Heart right ventricle (tissue), 16 donors: Measurements from ENCODE around the gene SERPINB5. TPM values are rescaled to one million over a fixed set of nuclear protein-coding genes. Genes with fewer than 3 reads are reported as not detected.

Source experiments
- ATAC-seq, 8 donors: fragments of 200-7000 bp; cut with Tn5 transposase; one replicate each; pipeline ENCODE4 v1.9.1; 2020; ENCODE audit warnings: mild to moderate bottlenecking in 8 of 8, moderate library complexity in 8 of 8, moderate number of reproducible peaks in 1 of 8
- DNase-seq, 2 donors: peaks; one replicate each; pipeline ENCODE4 v3.0.0-alpha.2; 2020
- H3K27ac ChIP-seq, 10 donors: fragments of 200-600 bp; sonication (generic) in 2 of 10; one replicate each; pipeline versions ENCODE4 v1.5.0 to v1.8.0; 2020 to 2022; ENCODE audit warnings: mild to moderate bottlenecking in 3 of 10
- H3K27me3 ChIP-seq, 7 donors: fragments of 200-600 bp; one replicate each; pipeline ENCODE4 v1.8.0; 2021 to 2022; ENCODE audit warnings: mild to moderate bottlenecking in 2 of 7
- H3K36me3 ChIP-seq, 9 donors: fragments of 200-600 bp; sonication (generic) in 1 of 9; one replicate each; pipeline versions ENCODE4 v1.5.0 to v1.8.0; 2020 to 2022; ENCODE audit warnings: mild to moderate bottlenecking in 2 of 9
- H3K4me1 ChIP-seq, 9 donors: fragments of 200-600 bp; sonication (generic) in 1 of 9; one replicate each; pipeline versions ENCODE4 v1.5.0 to v1.8.0; 2020 to 2022; ENCODE audit warnings: mild to moderate bottlenecking in 4 of 9
- H3K4me3 ChIP-seq, 10 donors: fragments of 200-600 bp; sonication (generic) in 2 of 10; one replicate each; pipeline versions ENCODE4 v1.5.0 to v1.8.0; 2020 to 2022; ENCODE audit warnings: mild to moderate bottlenecking in 7 of 10, moderate library complexity in 2 of 10
- H3K9me3 ChIP-seq, 11 donors: fragments of 200-600 bp in 10 of 11; sonication (generic) in 2 of 11; one replicate each; pipeline versions ENCODE4 v1.5.0 to v1.8.0; 2013 to 2022; ENCODE audit warnings: mild to moderate bottlenecking in 2 of 11, control low read depth in 1 of 11, moderate library complexity in 1 of 11
- WGBS, 2 donors: extraction: QIAGEN DNeasy Blood & Tissue Kit; methylation state at CpG; one replicate each; pipeline ENCODE4 v1.1.7; 2013; ENCODE audit warnings: inconsistent platforms in 1 of 2; 5-methylcytosine and 5-hydroxymethylcytosine counted together
- intact Hi-C, 10 donors: fragments of 100-400 bp; cut with DNase I; formaldehyde crosslinking; loops; one replicate each; pipeline versions ENCODE4 v1.11.1 to v1.14.2; 2022
- polyA plus RNA-seq, 2 donors: library from polyadenylated mRNA; stranded (reverse); fragments of 200-250 nt; gene quantifications; one replicate each; pipeline ENCODE4 v1.2.3, GENCODE V29; 2013
- total RNA-seq, 10 donors: library from RNA; stranded (reverse); fragmentation: NEBNext Ultra II Directional in 3 of 10; extraction: Animal tissue kit (Norgen Biotek cat#: 25700) in 3 of 10; gene quantifications; one replicate each; pipeline versions ENCODE4 v1.2.1 to v1.2.4, GENCODE V29; 2021 to 2023
- TF ChIP-seq, protein P1 (sequence below), 9 donors: fragments of 200-600 bp; sonication (generic) in 2 of 9; IDR thresholded peaks; one replicate each; pipeline versions ENCODE4 v1.5.0 to v1.8.0; 2021 to 2022; ENCODE audit warnings: antibody characterized with exemption in 9 of 9, mild to moderate bottlenecking in 5 of 9, moderate library complexity in 1 of 9
- donor health status: Arrhythmogenic right ventricular cardiomyopathy.
- donor health status: ischemic (EF 13 %, LVEDD 7.1; RV severe dilation, severe dysfunction).
- donor health status: healthy with polysubstance abuse.
- donor health status: DM: no; HTN: yes; CAD: no.
- donor health status: DM: no; HTN: no; CAD: no.
- donor health status: ischemic (EF 25% LVEDD 6.9; RV normal size, moderate dysfunction).
- donor health status: ischemic (EF 25% LVEDD 5.7; RV mildly dilated, moderate dysfunction).
- donor health status: healthy.
- donor health status: DM: yes; HTN: yes; CAD: no.
- donor health status: Ischemic cardiomyopathy.
- donor health status: ischemic (EF 35%, LVEDD 5.7; RV mildly dilated, moderate dysfunction).
- donor health status: nonischemic (EF 11% LVEDD 7.7; RV severe dilation, severe dysfunction).
- donor health status: DM: yes; HTN: yes; CAD: no.
- donor health status: PGD.
- donor health status: ischemic (EF 29% LVEDD 5.4; RV normal size, mild dysfunction).
- donor health status: nonischemic (EF 23%, LVEDD 6.1; RV moderate dilation, normal function).

The SERPINB5 gene
- total and polyA plus RNA-seq, 12 donors = 0.03 TPM; not detected in 11

DNA sequence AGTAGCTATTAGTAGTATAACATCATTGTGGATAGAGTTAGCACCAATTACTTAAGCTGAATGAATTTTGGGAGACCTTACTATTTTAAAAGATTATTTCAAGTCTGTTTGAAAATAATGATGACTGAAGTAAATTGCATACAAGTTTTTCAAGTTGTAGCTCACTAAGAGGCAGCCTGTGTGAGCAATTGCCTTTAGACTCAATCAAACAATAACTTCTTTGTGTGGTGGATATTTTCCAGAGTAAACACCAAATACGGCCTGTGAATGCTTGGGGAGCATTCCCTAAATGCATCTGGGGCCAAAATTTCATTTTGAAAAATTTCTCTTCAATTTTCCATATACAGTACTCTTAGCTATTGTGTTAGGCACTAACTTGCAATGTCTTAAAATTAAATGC, 73.3 kb downstream of the SERPINB5 start:
- ATAC-seq (no peak), DNase-seq (no peak)
- H3K9me3 ChIP-seq = no peaks in the 10 kb centered on the region
- no peak overlapping the region for H3K27ac ChIP-seq
- WGBS, 2 donors = 65 to 71% methylated on average over 1 of the region's 1 CpG
- TF ChIP-seq, protein P1, sequence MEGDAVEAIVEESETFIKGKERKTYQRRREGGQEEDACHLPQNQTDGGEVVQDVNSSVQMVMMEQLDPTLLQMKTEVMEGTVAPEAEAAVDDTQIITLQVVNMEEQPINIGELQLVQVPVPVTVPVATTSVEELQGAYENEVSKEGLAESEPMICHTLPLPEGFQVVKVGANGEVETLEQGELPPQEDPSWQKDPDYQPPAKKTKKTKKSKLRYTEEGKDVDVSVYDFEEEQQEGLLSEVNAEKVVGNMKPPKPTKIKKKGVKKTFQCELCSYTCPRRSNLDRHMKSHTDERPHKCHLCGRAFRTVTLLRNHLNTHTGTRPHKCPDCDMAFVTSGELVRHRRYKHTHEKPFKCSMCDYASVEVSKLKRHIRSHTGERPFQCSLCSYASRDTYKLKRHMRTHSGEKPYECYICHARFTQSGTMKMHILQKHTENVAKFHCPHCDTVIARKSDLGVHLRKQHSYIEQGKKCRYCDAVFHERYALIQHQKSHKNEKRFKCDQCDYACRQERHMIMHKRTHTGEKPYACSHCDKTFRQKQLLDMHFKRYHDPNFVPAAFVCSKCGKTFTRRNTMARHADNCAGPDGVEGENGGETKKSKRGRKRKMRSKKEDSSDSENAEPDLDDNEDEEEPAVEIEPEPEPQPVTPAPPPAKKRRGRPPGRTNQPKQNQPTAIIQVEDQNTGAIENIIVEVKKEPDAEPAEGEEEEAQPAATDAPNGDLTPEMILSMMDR (IDR thresholded peaks at IDR 0.05) = no peak
- no peaks in the 10 kb centered on the region for H3K27me3 ChIP-seq
- intact Hi-C loops = no loop called here
- no peak overlapping the region for H3K4me3 ChIP-seq
- no peaks in the 10 kb centered on the region for H3K36me3 ChIP-seq
- H3K4me1 ChIP-seq = peaks cover 0 to 15% (median 11%) of the 10 kb centered on the region in 9 donors

- Histone ChIP-seq H3K4me1 (peaks cover 0 to 15% (median 11%) of the 10 kb centered on the region in 9 donors), H3K4me3 (no peak overlapping the region), H3K27ac (no peak overlapping the region), H3K27me3 (no peaks in the 10 kb centered on the region), H3K9me3 (no peaks in the 10 kb centered on the region), H3K36me3 (no peaks in the 10 kb centered on the region)
- no peak for ATAC-seq
- WGBS, 2 donors = 85 to 89% methylated on average over 3 of the region's 3 CpGs
- intact Hi-C loops = no loop called here
- TF ChIP-seq, protein P1 (IDR thresholded peaks at IDR 0.05) = no peak
- DNase-seq = no peak
These were observed 75.0 kb downstream of the SERPINB5 start for GRCh38 chr18:63551769-63552168.

DNA sequence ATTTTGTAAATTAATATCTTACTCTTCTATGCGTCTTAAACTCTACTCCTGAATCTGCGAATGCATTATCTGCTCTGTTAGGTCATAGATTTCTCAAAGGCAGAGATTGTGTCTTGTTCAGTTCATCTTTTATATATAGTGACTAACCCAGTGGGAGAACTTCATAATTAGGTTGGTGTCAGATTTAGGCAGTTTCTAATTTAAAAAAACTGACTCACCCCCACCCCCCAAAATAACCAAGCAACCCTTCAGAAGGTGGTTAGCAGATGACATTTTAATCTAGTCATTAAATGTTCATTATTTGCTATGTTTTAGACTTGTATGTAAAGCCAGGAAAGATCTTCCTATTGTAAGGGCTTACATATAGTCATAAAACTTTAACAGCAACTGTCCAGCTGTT, 75.8 kb downstream of the SERPINB5 start:
- peak overlapping the region in 1 of 10 donors; percentile 39 for H3K27ac ChIP-seq
- H3K36me3 ChIP-seq = no peaks in the 10 kb centered on the region
- TF ChIP-seq, protein P1 (IDR thresholded peaks at IDR 0.05) = no peak
- no peaks in the 10 kb centered on the region for H3K9me3 ChIP-seq
- ATAC-seq (no peak), DNase-seq (no peak)
- no peaks in the 10 kb centered on the region for H3K27me3 ChIP-seq
- H3K4me3 ChIP-seq = no peak overlapping the region
- WGBS, 2 donors = 86 to 88% methylated on average over 2 of the region's 2 CpGs
- H3K4me1 ChIP-seq = peaks cover 0 to 15% (median 11%) of the 10 kb centered on the region in 9 donors
- intact Hi-C loops = no loop called here

DNA sequence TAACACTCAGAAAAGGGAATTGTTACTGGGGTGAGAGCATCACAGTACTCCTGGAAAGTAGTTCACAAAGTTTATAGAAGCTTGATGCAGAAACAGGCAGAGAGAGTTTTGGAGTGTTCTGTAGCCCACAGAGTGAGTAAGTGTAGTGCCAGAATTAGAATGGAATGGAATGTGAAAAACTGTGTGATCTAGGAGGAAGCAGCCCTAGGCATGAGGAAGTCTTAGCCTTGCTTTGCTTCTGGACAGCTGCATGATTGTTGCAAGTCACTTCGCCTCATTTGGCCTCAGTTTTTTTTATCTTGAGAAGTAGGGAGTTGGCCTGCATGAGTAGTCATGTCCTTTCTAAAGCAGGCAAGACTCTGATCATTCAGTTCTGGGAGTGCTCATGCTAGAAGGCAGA, 76.3 kb downstream of the SERPINB5 start:
- H3K36me3 ChIP-seq = no peaks in the 10 kb centered on the region
- 7 to 14% methylated on average over 1 of the region's 1 CpG for WGBS, 2 donors
- H3K27ac ChIP-seq = peak overlapping the region in 2 of 10 donors; percentile 11 to 39
- ATAC-seq (peak in 7 of 8 donors; percentile 45 to 94 (median 82)), DNase-seq (peak in 1 of 2 donors; percentile 7)
- H3K27me3 ChIP-seq = no peaks in the 10 kb centered on the region
- TF ChIP-seq, protein P1 (IDR thresholded peaks at IDR 0.05) = no peak
- H3K4me3 ChIP-seq = no peak overlapping the region
- H3K4me1 ChIP-seq = peaks cover 0 to 15% (median 11%) of the 10 kb centered on the region in 9 donors
- intact Hi-C loops = no loop called here
- H3K9me3 ChIP-seq = no peaks in the 10 kb centered on the region

Other genes with a start within 250 kb of the SERPINB5 start
- gene BCL2, start 157.2 kb upstream of the SERPINB5 start, total RNA-seq = 10 to 100 TPM in 4 of 10 donors, 1 to 10 TPM in 6; 5.2 to 23.1 (median 9.8) TPM
- 1 to 10 TPM; 1.5 to 3.2 TPM for gene BCL2, start 157.2 kb upstream of the SERPINB5 start, polyA plus RNA-seq
- gene KDSR, start 109.8 kb upstream of the SERPINB5 start, total RNA-seq = 10 to 100 TPM; 28.6 to 41.6 (median 34.9) TPM
- 10 to 100 TPM in 1 of 2 donors, 1 to 10 TPM in 1; 9.4 to 21.0 TPM for gene KDSR, start 109.8 kb upstream of the SERPINB5 start, polyA plus RNA-seq
- gene VPS4B, start 54.5 kb upstream of the SERPINB5 start, total RNA-seq = 10 to 100 TPM; 19.7 to 39.6 (median 22.8) TPM
- gene VPS4B, start 54.5 kb upstream of the SERPINB5 start, polyA plus RNA-seq = 1 to 10 TPM; 6.1 to 7.3 TPM
- not detected for gene SERPINB12, start 65.4 kb downstream of the SERPINB5 start, total RNA-seq
- not detected for gene SERPINB12, start 65.4 kb downstream of the SERPINB5 start, polyA plus RNA-seq
- not detected for gene SERPINB13, start 110.4 kb downstream of the SERPINB5 start, total RNA-seq
- gene SERPINB13, start 110.4 kb downstream of the SERPINB5 start, polyA plus RNA-seq = under 1 TPM in 1 of 2 donors, not detected in 1; 0.04 TPM
- gene SERPINB4, start 167.3 kb downstream of the SERPINB5 start, total RNA-seq = not detected
- under 1 TPM in 1 of 2 donors, not detected in 1; 0.10 TPM for gene SERPINB4, start 167.3 kb downstream of the SERPINB5 start, polyA plus RNA-seq
- not detected for gene SERPINB3, start 184.9 kb downstream of the SERPINB5 start, total RNA-seq
- gene SERPINB3, start 184.9 kb downstream of the SERPINB5 start, polyA plus RNA-seq = under 1 TPM in 1 of 2 donors, not detected in 1; 0.14 TPM
- gene SERPINB11, start 226.0 kb downstream of the SERPINB5 start, total RNA-seq = not detected
- not detected for gene SERPINB11, start 226.0 kb downstream of the SERPINB5 start, polyA plus RNA-seq